Thyroid gland (tissue), 4 donors: ENCODE data around the gene SS18L1.

Experiments used
- POLR2A ChIP-seq, 2 donors: fragments of 450-650 bp; IDR thresholded peaks; one replicate each; pipeline ENCODE4 v1.6.1; 2017; ENCODE audit warnings: antibody characterized with exemption in 2 of 2, mild to moderate bottlenecking in 2 of 2, moderate library complexity in 1 of 2
- TF ChIP-seq, protein P1 (sequence below), 6 experiments: fragments of 200-600 bp in 3 of 6; fragments of 450-650 bp in 3 of 6; sonication (generic) in 3 of 6; IDR thresholded peaks; one replicate each; pipeline ENCODE4 v1.5.1; 2016 to 2019; ENCODE audit warnings: antibody characterized with exemption in 6 of 6, mild to moderate bottlenecking in 2 of 6, inconsistent platforms in 1 of 6, moderate library complexity in 1 of 6

DNA sequence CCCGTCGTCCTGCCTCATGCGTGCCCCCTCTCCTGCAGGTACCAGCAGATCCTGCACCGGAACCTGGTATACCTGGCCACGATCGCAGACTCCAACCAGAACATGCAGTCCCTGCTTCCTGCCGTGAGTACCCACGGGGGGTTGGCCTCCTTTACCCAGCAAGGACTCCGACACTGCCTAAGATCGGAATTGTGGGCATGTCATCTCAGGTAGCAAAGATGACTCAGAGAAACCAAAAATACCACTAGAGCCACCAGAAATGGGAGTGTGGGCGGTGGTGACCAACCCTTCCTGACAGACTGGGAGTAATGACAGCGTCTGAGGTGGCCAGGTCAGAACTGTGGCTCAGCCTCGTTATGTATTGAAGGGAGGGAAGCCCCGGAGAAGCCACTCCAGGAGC, 16.3 kb downstream of the SS18L1 start:
- no peak for TF ChIP-seq POLR2A (IDR thresholded peaks at IDR 0.05)
- TF ChIP-seq, protein P1, sequence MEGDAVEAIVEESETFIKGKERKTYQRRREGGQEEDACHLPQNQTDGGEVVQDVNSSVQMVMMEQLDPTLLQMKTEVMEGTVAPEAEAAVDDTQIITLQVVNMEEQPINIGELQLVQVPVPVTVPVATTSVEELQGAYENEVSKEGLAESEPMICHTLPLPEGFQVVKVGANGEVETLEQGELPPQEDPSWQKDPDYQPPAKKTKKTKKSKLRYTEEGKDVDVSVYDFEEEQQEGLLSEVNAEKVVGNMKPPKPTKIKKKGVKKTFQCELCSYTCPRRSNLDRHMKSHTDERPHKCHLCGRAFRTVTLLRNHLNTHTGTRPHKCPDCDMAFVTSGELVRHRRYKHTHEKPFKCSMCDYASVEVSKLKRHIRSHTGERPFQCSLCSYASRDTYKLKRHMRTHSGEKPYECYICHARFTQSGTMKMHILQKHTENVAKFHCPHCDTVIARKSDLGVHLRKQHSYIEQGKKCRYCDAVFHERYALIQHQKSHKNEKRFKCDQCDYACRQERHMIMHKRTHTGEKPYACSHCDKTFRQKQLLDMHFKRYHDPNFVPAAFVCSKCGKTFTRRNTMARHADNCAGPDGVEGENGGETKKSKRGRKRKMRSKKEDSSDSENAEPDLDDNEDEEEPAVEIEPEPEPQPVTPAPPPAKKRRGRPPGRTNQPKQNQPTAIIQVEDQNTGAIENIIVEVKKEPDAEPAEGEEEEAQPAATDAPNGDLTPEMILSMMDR (IDR thresholded peaks at IDR 0.05), result no peak
